GM21576 (cell line): ENCODE data around the gene CFAP58.
"Not testable (repeated sequence)": the region's sequence is repeated elsewhere in the genome, so short reads cannot be mapped to it uniquely, and the experiment has no call there.

Experiments
- ATAC-seq: cut with Tn5 transposase; IDR thresholded peaks from one replicate; pipeline ENCODE4 v1.9.1; 2021; ENCODE audit warnings: mild to moderate bottlenecking, moderate library complexity; ENCODE audit not compliant: unreplicated experiment

CFAP58 gene

GRCh38 chr10:104427989-104428388 lies 74.4 kb downstream of the CFAP58 start:
- ATAC-seq: no peak

GRCh38 chr10:104429846-104430245 lies 76.2 kb downstream of the CFAP58 start:
- ATAC-seq: no peak

GRCh38 chr10:104430360-104430759 lies 76.7 kb downstream of the CFAP58 start:
- ATAC-seq: no peak

- no peak for ATAC-seq
These were observed 80.0 kb downstream of the CFAP58 start for GRCh38 chr10:104433669-104434068.

- no peak for ATAC-seq
These were observed 81.0 kb downstream of the CFAP58 start for GRCh38 chr10:104434601-104435000.

- no peak for ATAC-seq
These were observed 82.2 kb downstream of the CFAP58 start for GRCh38 chr10:104435822-104436221.

GRCh38 chr10:104437226-104437625 lies 83.6 kb downstream of the CFAP58 start:
- no peak for ATAC-seq

GRCh38 chr10:104440221-104440620 lies 86.6 kb downstream of the CFAP58 start:
- ATAC-seq: no peak

- no peak for ATAC-seq
These were observed 87.8 kb downstream of the CFAP58 start for GRCh38 chr10:104441329-104442000.

GRCh38 chr10:104445359-104445758 lies 91.7 kb downstream of the CFAP58 start:
- no peak for ATAC-seq

- ATAC-seq: no peak
These were observed 92.5 kb downstream of the CFAP58 start for GRCh38 chr10:104446151-104446550.

- no peak for ATAC-seq
These were observed 93.7 kb downstream of the CFAP58 start for GRCh38 chr10:104447331-104447730.

GRCh38 chr10:104447906-104448305 lies 94.3 kb downstream of the CFAP58 start:
- ATAC-seq: no peak

- no peak for ATAC-seq
These were observed 95.8 kb downstream of the CFAP58 start for GRCh38 chr10:104449391-104449790.

GRCh38 chr10:104450490-104450889 lies 96.9 kb downstream of the CFAP58 start:
- no peak for ATAC-seq

- no peak for ATAC-seq
These were observed 97.3 kb downstream of the CFAP58 start for GRCh38 chr10:104450954-104451353.

- no peak for ATAC-seq
These were observed 99.3 kb downstream of the CFAP58 start for GRCh38 chr10:104452977-104453376.

GRCh38 chr10:104456802-104457542 lies 103.3 kb downstream of the CFAP58 start:
- no peak for ATAC-seq

GRCh38 chr10:104457543-104457828 lies 103.9 kb downstream of the CFAP58 start:
- no peak for ATAC-seq

- ATAC-seq: not testable (repeated sequence)
These were observed 111.9 kb downstream of the CFAP58 start for GRCh38 chr10:104465575-104465974.

- not testable (repeated sequence) for ATAC-seq
These were observed 115.2 kb downstream of the CFAP58 start for GRCh38 chr10:104468818-104469217.

- ATAC-seq: no peak
These were observed 118.9 kb downstream of the CFAP58 start for GRCh38 chr10:104472505-104472904.
